Endodermal cell (in vitro differentiated cells): ENCODE results near the gene INPP4B. TPM values are rescaled to one million over a fixed set of nuclear protein-coding genes. Genes with fewer than 3 reads are reported as not detected.

Source experiments
- DNase-seq: peaks from one replicate; pipeline ENCODE4 v3.0.0-alpha.2; 2017
- H3K27ac ChIP-seq: 2 replicates; pipeline ENCODE4 v1.5.1; 2013; ENCODE audit warnings: mild to moderate bottlenecking, low read depth, low read length, moderate library complexity
- H3K27me3 ChIP-seq: 2 replicates; pipeline ENCODE4 v1.6.1; 2013; ENCODE audit warnings: mild to moderate bottlenecking, low read length, moderate library complexity; ENCODE audit not compliant: insufficient read depth, control insufficient read depth, poor library complexity, severe bottlenecking
- H3K36me3 ChIP-seq: 2 replicates; pipeline ENCODE4 v1.7.0; 2013; ENCODE audit warnings: mild to moderate bottlenecking, low read length, moderate library complexity; ENCODE audit not compliant: control insufficient read depth, insufficient read depth
- H3K4me1 ChIP-seq: one replicate; pipeline ENCODE4 v1.7.0; 2013; ENCODE audit warnings: low read length; ENCODE audit not compliant: control insufficient read depth, insufficient read depth
- H3K4me3 ChIP-seq: 2 replicates; pipeline ENCODE4 v1.5.1; 2013; ENCODE audit warnings: mild to moderate bottlenecking, low read length, moderate library complexity
- H3K9ac ChIP-seq: 2 replicates; pipeline ENCODE4 v1.6.1; 2013; ENCODE audit warnings: mild to moderate bottlenecking, low read length, moderate library complexity; ENCODE audit not compliant: poor library complexity, severe bottlenecking; ENCODE audit errors: extremely low read depth
- H3K9me3 ChIP-seq: 2 replicates; pipeline ENCODE4 v1.6.1; 2013; ENCODE audit warnings: mild to moderate bottlenecking, low read length, moderate library complexity; ENCODE audit not compliant: control insufficient read depth
- H3K27ac Mint-ChIP-seq: 2 replicates; pipeline ENCODE4 v1.8.0; 2020; ENCODE audit warnings: mixed read lengths
- H3K27me3 Mint-ChIP-seq: 2 replicates; pipeline ENCODE4 v1.8.0; 2021; ENCODE audit warnings: mild to moderate bottlenecking, mixed read lengths; ENCODE audit not compliant: insufficient read depth
- H3K36me3 Mint-ChIP-seq: 2 replicates; pipeline ENCODE4 v1.8.0; 2020; ENCODE audit warnings: low read depth, mixed read lengths
- H3K4me1 Mint-ChIP-seq: 2 replicates; pipeline ENCODE4 v1.8.0; 2020; ENCODE audit warnings: mixed read lengths
- H3K4me3 Mint-ChIP-seq: 2 replicates; pipeline ENCODE4 v1.8.0; 2020; ENCODE audit warnings: mild to moderate bottlenecking, moderate library complexity, mixed read lengths
- H3K9me3 Mint-ChIP-seq: 2 replicates; pipeline ENCODE4 v1.8.0; 2020; ENCODE audit warnings: mild to moderate bottlenecking, mixed read lengths
- CTCF ChIP-seq: fragments of 200-600 bp; sonication (generic); conservative IDR thresholded peaks from 2 replicates; pipeline ENCODE4 v1.5.0; 2021; ENCODE audit warnings: antibody characterized with exemption, mild to moderate bottlenecking
- WGBS, 2 experiments: methylation state at CpG; one replicate each; pipeline versions ENCODE4 v1.1.5 to v1.1.7; 2013; ENCODE audit warnings: missing lambda C conversion rate in 2 of 2, mixed read lengths in 1 of 2; ENCODE audit not compliant: insufficient coverage in 1 of 2, insufficient read length in 1 of 2; 5-methylcytosine and 5-hydroxymethylcytosine counted together
- total RNA-seq, 2 donors: library from RNA; stranded (reverse); fragmentation: NEBNext Ultra II Directional in 1 of 2; extraction: Animal tissue kit (Norgen Biotek cat#: 25700) in 1 of 2; gene quantifications; 2 replicates in 1 of 2; 3 replicates in 1 of 2; pipeline ENCODE4 v1.2.1, GENCODE V29; 2021

The INPP4B gene
- total RNA-seq, 2 donors from 2014 or later, result 0.64 to 0.66 TPM

GRCh38 chr4:142721187-142721586 lies 124.9 kb downstream of the INPP4B start:
- Mint-ChIP-seq H3K27ac (no peak overlapping the region), H3K4me3 (no peak overlapping the region), H3K36me3 (no peaks in the 10 kb centered on the region), H3K27me3 (peaks cover 32% of the 10 kb centered on the region), H3K9me3 (no peaks in the 10 kb centered on the region), H3K4me1 (no peaks in the 10 kb centered on the region)
- H3K9me3 ChIP-seq, result no peaks in the 10 kb centered on the region
- H3K9ac ChIP-seq, result no peak overlapping the region
- H3K4me1 ChIP-seq, result no peaks in the 10 kb centered on the region
- DNase-seq, result no peak
- H3K36me3 ChIP-seq, result no peaks in the 10 kb centered on the region
- peaks cover 7% of the 10 kb centered on the region for H3K27me3 ChIP-seq
- 93 to 100% methylated on average over 4 of the region's 4 CpGs for WGBS, 2 experiments
- no peak for TF ChIP-seq CTCF
- no peak overlapping the region for H3K27ac ChIP-seq
- no peak overlapping the region for H3K4me3 ChIP-seq

- Mint-ChIP-seq H3K36me3 (no peaks in the 10 kb centered on the region), H3K9me3 (no peaks in the 10 kb centered on the region), H3K27ac (no peak overlapping the region), H3K4me3 (no peak overlapping the region), H3K27me3 (peaks cover 43% of the 10 kb centered on the region), H3K4me1 (no peaks in the 10 kb centered on the region)
- Histone ChIP-seq H3K4me1 (no peaks in the 10 kb centered on the region), H3K9me3 (no peaks in the 10 kb centered on the region), H3K36me3 (no peaks in the 10 kb centered on the region), H3K27ac (no peak overlapping the region), H3K9ac (no peak overlapping the region), H3K27me3 (peaks cover 12% of the 10 kb centered on the region), H3K4me3 (no peak overlapping the region)
- DNase-seq, result no peak
- peak; percentile 72 for TF ChIP-seq CTCF
- 71 to 74% methylated on average over 1 to 4 of the region's 5 CpGs for WGBS, 2 experiments
These were observed 126.1 kb downstream of the INPP4B start for GRCh38 chr4:142719854-142720541.

DNA sequence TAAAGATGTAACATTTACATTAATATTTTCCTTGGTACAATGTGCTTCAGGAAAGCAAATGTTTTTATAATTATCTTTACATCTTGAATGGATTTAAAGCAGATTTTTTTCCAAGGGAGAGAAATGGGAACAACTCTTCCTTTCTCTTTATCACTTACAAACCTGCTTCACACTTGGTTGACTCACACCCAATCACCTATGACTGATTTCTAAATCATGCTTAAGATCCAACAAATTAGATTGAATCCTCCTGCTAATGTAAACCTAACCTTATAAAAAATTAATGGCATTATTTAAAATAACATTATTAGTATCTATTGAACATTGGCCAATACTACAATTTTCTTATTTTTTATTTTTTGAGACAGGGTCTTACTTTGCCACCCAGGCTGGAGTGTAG lies 127.1 kb downstream of the INPP4B start:
- H3K27me3 Mint-ChIP-seq, result peaks cover 45% of the 10 kb centered on the region
- peaks cover 16% of the 10 kb centered on the region for H3K27me3 ChIP-seq
- no peaks in the 10 kb centered on the region for H3K4me1 ChIP-seq
- TF ChIP-seq CTCF, result no peak
- H3K9me3 Mint-ChIP-seq, result no peaks in the 10 kb centered on the region
- no peaks in the 10 kb centered on the region for H3K36me3 Mint-ChIP-seq
- no peak for DNase-seq
- H3K9ac ChIP-seq, result no peak overlapping the region
- H3K27ac Mint-ChIP-seq, result no peak overlapping the region
- H3K36me3 ChIP-seq, result no peaks in the 10 kb centered on the region
- H3K9me3 ChIP-seq, result no peaks in the 10 kb centered on the region
- H3K4me1 Mint-ChIP-seq, result no peaks in the 10 kb centered on the region
- no peak overlapping the region for H3K4me3 ChIP-seq
- no peak overlapping the region for H3K4me3 Mint-ChIP-seq
- H3K27ac ChIP-seq, result no peak overlapping the region
